Esophagus muscularis mucosa (tissue), 4 donors: ENCODE measurements around the gene PRDM1. TPM values are rescaled to one million over a fixed set of nuclear protein-coding genes. Genes with fewer than 3 reads are reported as not detected.

ENCODE experiments used
- DNase-seq: peaks from one replicate; pipeline ENCODE4 v3.0.0-alpha.2; 2017; ENCODE audit errors: extremely low spot score
- H3K27ac ChIP-seq, 4 donors: fragments of 200-600 bp; sonication (generic); replicated peaks in 1 of 4; 1 replicate in 3 of 4; 2 replicates in 1 of 4; pipeline ENCODE4 v1.5.1; 2016 to 2019; ENCODE audit warnings: mild to moderate bottlenecking in 1 of 4
- H3K27me3 ChIP-seq, 4 donors: fragments of 200-600 bp; sonication (generic); one replicate each; pipeline versions ENCODE4 v1.5.1 to v1.6.0; 2016 to 2019
- H3K36me3 ChIP-seq, 4 donors: fragments of 200-600 bp; sonication (generic); one replicate each; pipeline ENCODE4 v1.5.1; 2016 to 2019
- H3K4me1 ChIP-seq, 4 donors: fragments of 200-600 bp; sonication (generic); one replicate each; pipeline ENCODE4 v1.5.1; 2016 to 2019
- H3K4me3 ChIP-seq, 4 donors: fragments of 200-600 bp; sonication (generic); 1 replicate in 2 of 4; 2 replicates in 2 of 4; pipeline ENCODE4 v1.5.1; 2016 to 2019; ENCODE audit warnings: mild to moderate bottlenecking in 4 of 4, moderate library complexity in 1 of 4
- H3K9me3 ChIP-seq, 4 donors: fragments of 200-600 bp; sonication (generic); 1 replicate in 3 of 4; 2 replicates in 1 of 4; pipeline ENCODE4 v1.5.1; 2016 to 2019
- CTCF ChIP-seq, 3 experiments: fragments of 200-600 bp in 2 of 3; fragments of 450-650 bp in 1 of 3; sonication (generic) in 2 of 3; IDR thresholded peaks; one replicate each; pipeline ENCODE4 v1.5.1; 2017 to 2019; ENCODE audit warnings: antibody characterized with exemption in 3 of 3, mild to moderate bottlenecking in 2 of 3, moderate library complexity in 1 of 3
- EP300 ChIP-seq: sonication (generic); formaldehyde crosslinking; IDR thresholded peaks from one replicate; pipeline ENCODE4 v1.6.1; 2017; ENCODE audit warnings: antibody characterized with exemption
- POLR2A ChIP-seq: fragments of 450-650 bp; IDR thresholded peaks from one replicate; pipeline ENCODE4 v1.6.1; 2017; ENCODE audit warnings: antibody characterized with exemption, moderate library complexity, mild to moderate bottlenecking, low read depth
- POLR2AphosphoS5 ChIP-seq, 2 donors: sonication (generic); formaldehyde crosslinking; IDR thresholded peaks; one replicate each; pipeline ENCODE4 v1.6.1; 2017; ENCODE audit warnings: antibody characterized with exemption in 2 of 2
- WGBS: methylation state at CpG from one replicate; pipeline ENCODE4 v1.1.5; 2018; 5-methylcytosine and 5-hydroxymethylcytosine counted together
- intact Hi-C: fragments of 100-400 bp; cut with DNase I; formaldehyde crosslinking; loops from one replicate; pipeline ENCODE4 v1.15.1; 2023
- total RNA-seq, 4 donors: library from RNA; depleted of rRNA; stranded (reverse); fragments of >200 nt; gene quantifications; one replicate each; pipeline versions ENCODE4 v1.1.0 to v1.2.1, GENCODE V29; 2016

The PRDM1 gene
- total RNA-seq, 4 donors from 2014 or later = 1.8 to 5.1 (median 2.3) TPM

- 52% methylated on average over 1 of the region's 1 CpG for WGBS
- no peak overlapping the region for H3K4me3 ChIP-seq
- no peaks in the 10 kb centered on the region for H3K27me3 ChIP-seq
- TF ChIP-seq POLR2A = no peak
- no peak for TF ChIP-seq POLR2AphosphoS5 (IDR thresholded peaks at IDR 0.05)
- no peak for TF ChIP-seq CTCF (IDR thresholded peaks at IDR 0.05)
- no peak for TF ChIP-seq EP300
- no peaks in the 10 kb centered on the region for H3K9me3 ChIP-seq
- intact Hi-C loops = no loop called here
- peak; percentile 12 for DNase-seq
- no peak overlapping the region for H3K27ac ChIP-seq
- H3K36me3 ChIP-seq = no peaks in the 10 kb centered on the region
- H3K4me1 ChIP-seq = peaks cover 0 to 17% (median 5%) of the 10 kb centered on the region in 4 donors
Observed at GRCh38 chr6:106066989-106067388, 19.1 kb upstream of the PRDM1 start.

GRCh38 chr6:106069478-106069877, 16.7 kb upstream of the PRDM1 start:
- Histone ChIP-seq H3K36me3 (no peaks in the 10 kb centered on the region), H3K27me3 (no peaks in the 10 kb centered on the region), H3K4me1 (peaks cover 0 to 7% (median 5%) of the 10 kb centered on the region in 4 donors), H3K27ac (no peak overlapping the region), H3K4me3 (no peak overlapping the region), H3K9me3 (no peaks in the 10 kb centered on the region)
- intact Hi-C loops = no loop called here
- TF ChIP-seq EP300 (no peak), CTCF (IDR thresholded peaks at IDR 0.05) (no peak), POLR2A (no peak), POLR2AphosphoS5 (IDR thresholded peaks at IDR 0.05) (no peak)
- 31% methylated on average over 8 of the region's 8 CpGs for WGBS
- peak; percentile 92 for DNase-seq

GRCh38 chr6:106070636-106071035, 15.5 kb upstream of the PRDM1 start:
- no peaks in the 10 kb centered on the region for H3K27me3 ChIP-seq
- no peak for TF ChIP-seq POLR2A

GRCh38 chr6:106072501-106073090, 13.5 kb upstream of the PRDM1 start:
- intact Hi-C loops = no loop called here
- TF ChIP-seq POLR2A = no peak
- no peak for TF ChIP-seq POLR2AphosphoS5 (IDR thresholded peaks at IDR 0.05)
- TF ChIP-seq EP300 = no peak
- TF ChIP-seq CTCF (IDR thresholded peaks at IDR 0.05) = no peak
- H3K4me3 ChIP-seq = no peak overlapping the region
- peak; percentile 82 for DNase-seq
- no peaks in the 10 kb centered on the region for H3K27me3 ChIP-seq
- H3K27ac ChIP-seq = no peak overlapping the region
- H3K4me1 ChIP-seq = peaks cover 0 to 7% (median 4%) of the 10 kb centered on the region in 4 donors
- H3K36me3 ChIP-seq = no peaks in the 10 kb centered on the region
- no peaks in the 10 kb centered on the region for H3K9me3 ChIP-seq
- 87% methylated on average over 8 of the region's 8 CpGs for WGBS

More at GRCh38 chr6:106070636-106071035, 15.5 kb upstream of the PRDM1 start:
- H3K27ac ChIP-seq = no peak overlapping the region
- H3K36me3 ChIP-seq = no peaks in the 10 kb centered on the region
- no CpG with 5 or more reads among the region's 1 CpG for WGBS
- no peak overlapping the region for H3K4me3 ChIP-seq
- peaks cover 0 to 7% (median 4%) of the 10 kb centered on the region in 4 donors for H3K4me1 ChIP-seq
- DNase-seq = peak; percentile 21
- intact Hi-C loops = no loop called here
- H3K9me3 ChIP-seq = no peaks in the 10 kb centered on the region

GRCh38 chr6:106074146-106074545, 12.0 kb upstream of the PRDM1 start:
- WGBS = 92% methylated on average over 3 of the region's 3 CpGs
- intact Hi-C loops = no loop called here
- Histone ChIP-seq H3K9me3 (no peaks in the 10 kb centered on the region), H3K4me1 (peaks cover 0 to 7% (median 4%) of the 10 kb centered on the region in 4 donors), H3K36me3 (no peaks in the 10 kb centered on the region), H3K4me3 (no peak overlapping the region), H3K27ac (no peak overlapping the region), H3K27me3 (no peaks in the 10 kb centered on the region)
- no peak for TF ChIP-seq POLR2AphosphoS5 (IDR thresholded peaks at IDR 0.05)
- no peak for TF ChIP-seq CTCF (IDR thresholded peaks at IDR 0.05)
- no peak for TF ChIP-seq POLR2A
- TF ChIP-seq EP300 = no peak
- no peak for DNase-seq
